DND-41 (cell line): ENCODE data around the gene CLCF1.

Experiments
- ATAC-seq: fragments of 200-7000 bp; cut with Tn5 transposase; 3 replicates; pipeline ENCODE4 v1.9.1; 2021; ENCODE audit warnings: low read depth; ENCODE audit not compliant: insufficient read depth
- DNase-seq: peaks from one replicate; pipeline ENCODE4 v3.0.0-alpha.2; 2020
- H2AFZ ChIP-seq: 2 replicates; pipeline ENCODE4 v1.6.0; 2012; ENCODE audit warnings: low read depth, low read length
- H3K27ac ChIP-seq: 2 replicates; pipeline ENCODE4 v1.5.1; 2012; ENCODE audit warnings: low read length, inconsistent platforms
- H3K27me3 ChIP-seq: fragments of 200-600 bp; sonication (generic); 2 replicates; pipeline ENCODE4 v1.6.0; 2012; ENCODE audit warnings: low read length, mild to moderate bottlenecking, inconsistent platforms; ENCODE audit not compliant: insufficient read depth, poor library complexity
- H3K36me3 ChIP-seq: 2 replicates; pipeline ENCODE4 v1.5.1; 2012; ENCODE audit warnings: low read length, inconsistent platforms; ENCODE audit not compliant: insufficient read depth
- H3K4me1 ChIP-seq: 2 replicates; pipeline ENCODE4 v1.5.1; 2012; ENCODE audit warnings: mild to moderate bottlenecking, low read length; ENCODE audit not compliant: insufficient read depth
- H3K4me2 ChIP-seq: 2 replicates; pipeline ENCODE4 v1.6.0; 2012; ENCODE audit warnings: mild to moderate bottlenecking, moderate library complexity, low read length, inconsistent platforms; ENCODE audit not compliant: insufficient read depth
- H3K4me3 ChIP-seq, 2 experiments: fragments of 200-600 bp in 1 of 2; shearing (Covaris generic) in 1 of 2; 2 replicates each; pipeline ENCODE4 v1.5.1; 2012 to 2016; ENCODE audit warnings: inconsistent platforms in 2 of 2, low read length in 2 of 2, mild to moderate bottlenecking in 2 of 2, low read depth in 1 of 2, moderate library complexity in 1 of 2
- H3K79me2 ChIP-seq: 2 replicates; pipeline ENCODE4 v1.6.0; 2012; ENCODE audit warnings: low read length, inconsistent platforms; ENCODE audit not compliant: insufficient read depth
- H3K9ac ChIP-seq: 2 replicates; pipeline ENCODE4 v1.6.0; 2012; ENCODE audit warnings: low read depth, mild to moderate bottlenecking, inconsistent platforms, low read length, moderate library complexity
- H3K9me3 ChIP-seq: 2 replicates; pipeline ENCODE4 v1.5.1; 2012; ENCODE audit warnings: low read length, moderate library complexity, mild to moderate bottlenecking, inconsistent platforms; ENCODE audit not compliant: insufficient read depth, severe bottlenecking
- H4K20me1 ChIP-seq: 2 replicates; pipeline ENCODE4 v1.6.0; 2012; ENCODE audit warnings: low read length; ENCODE audit not compliant: insufficient read depth
- EZH2 ChIP-seq: IDR thresholded peaks from 3 replicates; pipeline ENCODE4 v1.6.1; 2012; ENCODE audit warnings: borderline replicate concordance, low read depth, mild to moderate bottlenecking, moderate library complexity, low read length, inconsistent platforms; ENCODE audit not compliant: severe bottlenecking
- TF ChIP-seq, protein P1 (sequence below): IDR thresholded peaks from 2 replicates; pipeline ENCODE4 v1.5.1; 2012; ENCODE audit warnings: borderline replicate concordance, low read length, moderate library complexity, mild to moderate bottlenecking; ENCODE audit not compliant: poor library complexity, severe bottlenecking; ENCODE audit errors: extremely low read depth

CLCF1 gene

GRCh38 chr11:67409781-67410368 lies 36.5 kb upstream of the CLCF1 start:
- peak overlapping the region; percentile 89 for H3K27ac ChIP-seq
- H3K4me1 ChIP-seq = peaks cover 86% of the 10 kb centered on the region
- no peak overlapping the region for H2AFZ ChIP-seq
- no peaks in the 10 kb centered on the region for H3K9me3 ChIP-seq
- peak; percentile 6 for ATAC-seq
- no peak for TF ChIP-seq EZH2
- TF ChIP-seq, protein P1, sequence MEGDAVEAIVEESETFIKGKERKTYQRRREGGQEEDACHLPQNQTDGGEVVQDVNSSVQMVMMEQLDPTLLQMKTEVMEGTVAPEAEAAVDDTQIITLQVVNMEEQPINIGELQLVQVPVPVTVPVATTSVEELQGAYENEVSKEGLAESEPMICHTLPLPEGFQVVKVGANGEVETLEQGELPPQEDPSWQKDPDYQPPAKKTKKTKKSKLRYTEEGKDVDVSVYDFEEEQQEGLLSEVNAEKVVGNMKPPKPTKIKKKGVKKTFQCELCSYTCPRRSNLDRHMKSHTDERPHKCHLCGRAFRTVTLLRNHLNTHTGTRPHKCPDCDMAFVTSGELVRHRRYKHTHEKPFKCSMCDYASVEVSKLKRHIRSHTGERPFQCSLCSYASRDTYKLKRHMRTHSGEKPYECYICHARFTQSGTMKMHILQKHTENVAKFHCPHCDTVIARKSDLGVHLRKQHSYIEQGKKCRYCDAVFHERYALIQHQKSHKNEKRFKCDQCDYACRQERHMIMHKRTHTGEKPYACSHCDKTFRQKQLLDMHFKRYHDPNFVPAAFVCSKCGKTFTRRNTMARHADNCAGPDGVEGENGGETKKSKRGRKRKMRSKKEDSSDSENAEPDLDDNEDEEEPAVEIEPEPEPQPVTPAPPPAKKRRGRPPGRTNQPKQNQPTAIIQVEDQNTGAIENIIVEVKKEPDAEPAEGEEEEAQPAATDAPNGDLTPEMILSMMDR = peak; percentile 16
- peaks cover 33% of the 10 kb centered on the region for H3K79me2 ChIP-seq
- no peaks in the 10 kb centered on the region for H3K27me3 ChIP-seq
- DNase-seq = peak; percentile 62
- H3K9ac ChIP-seq = peak overlapping the region; percentile 99
- no peaks in the 10 kb centered on the region; the same call in 1 of the 2 replicates for H4K20me1 ChIP-seq
- peak overlapping the region; percentile 82 for H3K4me2 ChIP-seq
- peak overlapping the region in 1 of 2 experiments; percentile 10; a peak in 1 of 4 replicates for H3K4me3 ChIP-seq
- peaks cover 32% of the 10 kb centered on the region for H3K36me3 ChIP-seq

GRCh38 chr11:67409261-67409666 lies 35.9 kb upstream of the CLCF1 start:
- Histone ChIP-seq H3K4me3 (peak overlapping the region in 1 of 2 experiments; percentile 86; a peak in 2 of 4 replicates), H3K27ac (peak overlapping the region; percentile 89), H3K9me3 (no peaks in the 10 kb centered on the region), H2AFZ (no peak overlapping the region), H3K4me2 (peak overlapping the region; percentile 82), H3K9ac (peak overlapping the region; percentile 99), H3K36me3 (peaks cover 37% of the 10 kb centered on the region), H3K79me2 (peaks cover 39% of the 10 kb centered on the region), H3K27me3 (no peaks in the 10 kb centered on the region), H4K20me1 (no peaks in the 10 kb centered on the region; the same call in 1 of the 2 replicates), H3K4me1 (peaks cover 92% of the 10 kb centered on the region)
- TF ChIP-seq, protein P1 = no peak
- no peak for TF ChIP-seq EZH2
- ATAC-seq = peak; percentile 80
- DNase-seq = peak; percentile 97

DNA sequence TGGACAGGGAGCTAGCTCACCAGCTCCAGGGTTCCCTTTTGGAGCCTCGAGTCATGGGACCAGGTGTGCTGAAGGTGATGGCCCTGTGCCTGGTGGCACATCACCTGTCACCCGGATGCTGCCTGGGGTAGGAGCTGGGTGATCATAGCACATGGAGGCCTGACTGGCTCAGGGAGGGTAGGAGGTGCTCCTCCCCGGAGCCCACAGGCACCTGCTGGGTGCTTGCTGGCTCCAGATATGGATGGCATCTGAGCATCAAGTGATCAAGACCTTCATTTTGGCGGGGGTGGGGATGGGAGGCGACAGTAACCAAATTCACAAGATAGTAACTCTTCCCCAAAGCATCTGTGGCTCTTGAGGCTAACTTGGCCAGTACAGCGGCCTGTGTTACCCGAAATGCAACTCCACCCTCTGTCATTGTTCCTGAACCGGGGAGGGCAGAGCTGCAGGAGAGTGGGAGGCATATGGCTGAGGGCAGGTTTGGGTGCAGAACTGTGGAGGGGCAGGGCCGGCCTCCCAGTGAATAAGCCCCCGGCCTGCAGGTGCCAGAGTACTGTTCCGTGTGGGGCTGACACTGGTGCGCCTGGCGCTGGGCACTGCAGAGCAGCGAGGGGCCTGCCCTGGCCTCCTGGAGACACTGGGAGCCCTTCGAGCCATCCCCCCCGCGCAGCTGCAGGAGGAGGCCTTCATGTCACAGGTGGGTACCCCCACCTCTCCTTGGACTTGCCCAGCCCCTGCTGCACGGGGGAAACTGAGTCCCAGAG lies 35.2 kb upstream of the CLCF1 start:
- ATAC-seq = peak; percentile 47
- H3K9me3 ChIP-seq = no peaks in the 10 kb centered on the region
- H3K4me3 ChIP-seq = peak overlapping the region in 1 of 2 experiments; percentile 86; a peak in 2 of 4 replicates

More for the DNA sequence above, 35.2 kb upstream of the CLCF1 start:
- peak; percentile 76 for DNase-seq
- H3K79me2 ChIP-seq = peaks cover 45% of the 10 kb centered on the region
- peaks cover 42% of the 10 kb centered on the region for H3K36me3 ChIP-seq
- no peaks in the 10 kb centered on the region; the same call in 1 of the 2 replicates for H4K20me1 ChIP-seq
- TF ChIP-seq, protein P1 = no peak
- no peaks in the 10 kb centered on the region for H3K27me3 ChIP-seq
- H3K4me1 ChIP-seq = peaks cover 97% of the 10 kb centered on the region
- H3K4me2 ChIP-seq = peak overlapping the region; percentile 82
- no peak overlapping the region for H2AFZ ChIP-seq
- H3K27ac ChIP-seq = peak overlapping the region; percentile 89
- peak overlapping the region; percentile 99 for H3K9ac ChIP-seq
